ENCODE data around the gene RPUSD4.

Gene RPUSD4

GRCh38 chr11:126154691-126155090, 56.8 kb downstream of the RPUSD4 start:
- DNase-seq = no peak

- no peak for DNase-seq
Measured at GRCh38 chr11:126153972-126154371, 57.5 kb downstream of the RPUSD4 start.

GRCh38 chr11:126153006-126153405, 58.4 kb downstream of the RPUSD4 start:
- no peak for DNase-seq

- no peak for DNase-seq
Measured at GRCh38 chr11:126152586-126152985, 58.9 kb downstream of the RPUSD4 start.

- DNase-seq = no peak
Measured at GRCh38 chr11:126152152-126152551, 59.3 kb downstream of the RPUSD4 start.
